ENCODE measurements around the gene KCNK13. TPM values are rescaled to one million over a fixed set of nuclear protein-coding genes. Genes with fewer than 3 reads are reported as not detected.

The KCNK13 gene
- total RNA-seq, 1 experiment from 2014 or later = not detected

GRCh38 chr14:90140298-90140955 is 78.6 kb downstream of the KCNK13 start:
- intact Hi-C loops (cut with micrococcal nuclease; ENCODE audit: unreplicated experiment) (no loop called here), in situ Hi-C loops (cut with HindIII; ENCODE audit: low pct_unique_long_range_greater_than_20kb, low sequenced_read_pairs) (no loop called here)
- Histone ChIP-seq H3K9me3 (ENCODE audit: control insufficient read depth, insufficient read depth, low read depth, low read length) (no peaks in the 10 kb centered on the region), H3K27me3 (ENCODE audit: control insufficient read depth, insufficient read depth, low read length) (no peaks in the 10 kb centered on the region), H3K4me3 (ENCODE audit: low read depth in 2 of 2, low read length in 2 of 2) (no peak overlapping the region), H3K36me3 (ENCODE audit: control insufficient read depth, insufficient read depth, low read length) (no peaks in the 10 kb centered on the region), H3K27ac (ENCODE audit: low read length) (no peak overlapping the region), H3K4me1 (ENCODE audit: control insufficient read depth, insufficient read depth, low read length) (no peaks in the 10 kb centered on the region)
- ChIA-PET POLR2A (no interaction called here), CTCF (no interaction called here)
- TF ChIP-seq SIN3A (IDR thresholded peaks at IDR 0.05; ENCODE audit: borderline replicate concordance, insufficient read depth, low read depth, low read length) (no peak), CTCF (IDR thresholded peaks at IDR 0.05) (no peak), POLR2AphosphoS5 (IDR thresholded peaks at IDR 0.05; ENCODE audit: low read depth, low read length) (no peak), TCF7L2 (IDR thresholded peaks at IDR 0.05; ENCODE audit: low read depth, low read length) (no peak), REST (IDR thresholded peaks at IDR 0.05; ENCODE audit: insufficient read depth in 1 of 2, low read depth in 2 of 2, low read length in 1 of 2) (no peak)
- BruUV-seq (replicated peaks) = no TSS peak
- no peak for DNase-seq (ENCODE audit: low read depth, low spot score)
- ATAC-seq = no peak

- ATAC-seq = no peak
- no peak overlapping the region for H3K27ac ChIP-seq (ENCODE audit: low read length)
- no peaks in the 10 kb centered on the region for H3K27me3 ChIP-seq (ENCODE audit: control insufficient read depth, insufficient read depth, low read length)
- CTCF ChIA-PET = no interaction called here
- no peaks in the 10 kb centered on the region for H3K9me3 ChIP-seq (ENCODE audit: control insufficient read depth, insufficient read depth, low read depth, low read length)
- intact Hi-C loops (cut with micrococcal nuclease; ENCODE audit: unreplicated experiment) (no loop called here), in situ Hi-C loops (cut with HindIII; ENCODE audit: low pct_unique_long_range_greater_than_20kb, low sequenced_read_pairs) (no loop called here)
- no peak overlapping the region for H3K4me3 ChIP-seq (ENCODE audit: low read depth in 2 of 2, low read length in 2 of 2)
- POLR2A ChIA-PET = interaction anchor here (0.6 kb wide), 1 partner anchor 38 kb away, joined by 4 read pairs; no protein-coding TSS in a partner anchor
- H3K4me1 ChIP-seq (ENCODE audit: control insufficient read depth, insufficient read depth, low read length) = no peaks in the 10 kb centered on the region
- no peak for TF ChIP-seq CTCF (IDR thresholded peaks at IDR 0.05)
- no peak for TF ChIP-seq POLR2AphosphoS5 (IDR thresholded peaks at IDR 0.05; ENCODE audit: low read depth, low read length)
- no peaks in the 10 kb centered on the region for H3K36me3 ChIP-seq (ENCODE audit: control insufficient read depth, insufficient read depth, low read length)
- no TSS peak for BruUV-seq (replicated peaks)
- no peak for DNase-seq (ENCODE audit: low read depth, low spot score)
Observed at GRCh38 chr14:90140956-90141316, 79.1 kb downstream of the KCNK13 start.

Measured in Panc1 (cell line).